Measurements from ENCODE around the gene ILDR2. TPM values are rescaled to one million over a fixed set of nuclear protein-coding genes. Genes with fewer than 3 reads are reported as not detected.

ILDR2 gene
- total RNA-seq, 2 donors from 2014 or later = 1.00 to 1.4 TPM

DNA sequence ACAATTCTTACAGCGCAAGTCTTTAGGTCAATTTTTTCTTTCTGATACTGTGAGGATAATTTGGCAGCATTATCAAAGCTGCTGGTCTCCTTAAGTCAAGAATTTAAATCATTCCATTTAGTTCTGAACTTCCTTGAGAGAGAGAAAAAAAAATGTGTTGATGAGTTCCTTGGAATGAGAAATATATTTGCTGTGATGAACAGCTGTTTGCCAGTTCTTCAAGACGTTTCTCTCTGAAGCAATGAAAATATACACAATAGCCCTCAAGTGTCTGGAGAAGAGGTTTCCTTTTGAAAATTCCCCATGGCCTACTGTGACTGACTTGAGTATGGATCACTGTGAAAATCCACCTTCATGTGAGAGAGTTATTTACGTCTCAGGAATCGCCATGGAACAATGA is 68.3 kb downstream of the ILDR2 start:
- no peaks in the 10 kb centered on the region for H3K27me3 ChIP-seq (ENCODE audit: control insufficient read depth, insufficient read depth, low read length, poor library complexity, severe bottlenecking)
- Mint-ChIP-seq H3K27ac (no peak overlapping the region), H3K27me3 (ENCODE audit: insufficient read depth) (no peaks in the 10 kb centered on the region), H3K9me3 (peaks cover 16% of the 10 kb centered on the region), H3K36me3 (ENCODE audit: low read depth) (peaks cover 4% of the 10 kb centered on the region), H3K4me1 (no peaks in the 10 kb centered on the region), H3K4me3 (no peak overlapping the region)
- TF ChIP-seq, protein P1, sequence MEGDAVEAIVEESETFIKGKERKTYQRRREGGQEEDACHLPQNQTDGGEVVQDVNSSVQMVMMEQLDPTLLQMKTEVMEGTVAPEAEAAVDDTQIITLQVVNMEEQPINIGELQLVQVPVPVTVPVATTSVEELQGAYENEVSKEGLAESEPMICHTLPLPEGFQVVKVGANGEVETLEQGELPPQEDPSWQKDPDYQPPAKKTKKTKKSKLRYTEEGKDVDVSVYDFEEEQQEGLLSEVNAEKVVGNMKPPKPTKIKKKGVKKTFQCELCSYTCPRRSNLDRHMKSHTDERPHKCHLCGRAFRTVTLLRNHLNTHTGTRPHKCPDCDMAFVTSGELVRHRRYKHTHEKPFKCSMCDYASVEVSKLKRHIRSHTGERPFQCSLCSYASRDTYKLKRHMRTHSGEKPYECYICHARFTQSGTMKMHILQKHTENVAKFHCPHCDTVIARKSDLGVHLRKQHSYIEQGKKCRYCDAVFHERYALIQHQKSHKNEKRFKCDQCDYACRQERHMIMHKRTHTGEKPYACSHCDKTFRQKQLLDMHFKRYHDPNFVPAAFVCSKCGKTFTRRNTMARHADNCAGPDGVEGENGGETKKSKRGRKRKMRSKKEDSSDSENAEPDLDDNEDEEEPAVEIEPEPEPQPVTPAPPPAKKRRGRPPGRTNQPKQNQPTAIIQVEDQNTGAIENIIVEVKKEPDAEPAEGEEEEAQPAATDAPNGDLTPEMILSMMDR (conservative IDR thresholded peaks at IDR 0.05) = no peak
- no peaks in the 10 kb centered on the region for H3K36me3 ChIP-seq (ENCODE audit: control insufficient read depth, insufficient read depth, low read length)
- 88 to 100% methylated on average over 3 to 4 of the region's 4 CpGs for WGBS, 2 experiments (ENCODE audit: insufficient coverage in 1 of 2, insufficient read length in 1 of 2)
- no peak overlapping the region for H3K27ac ChIP-seq (ENCODE audit: low read depth, low read length)
- no peaks in the 10 kb centered on the region for H3K4me1 ChIP-seq (ENCODE audit: control insufficient read depth, insufficient read depth, low read length)
- DNase-seq = no peak
- H3K9ac ChIP-seq (ENCODE audit: extremely low read depth, low read length, poor library complexity, severe bottlenecking) = no peak overlapping the region
- peaks cover 16% of the 10 kb centered on the region for H3K9me3 ChIP-seq (ENCODE audit: control insufficient read depth, low read length)
- no peak overlapping the region for H3K4me3 ChIP-seq (ENCODE audit: low read length)

DNA sequence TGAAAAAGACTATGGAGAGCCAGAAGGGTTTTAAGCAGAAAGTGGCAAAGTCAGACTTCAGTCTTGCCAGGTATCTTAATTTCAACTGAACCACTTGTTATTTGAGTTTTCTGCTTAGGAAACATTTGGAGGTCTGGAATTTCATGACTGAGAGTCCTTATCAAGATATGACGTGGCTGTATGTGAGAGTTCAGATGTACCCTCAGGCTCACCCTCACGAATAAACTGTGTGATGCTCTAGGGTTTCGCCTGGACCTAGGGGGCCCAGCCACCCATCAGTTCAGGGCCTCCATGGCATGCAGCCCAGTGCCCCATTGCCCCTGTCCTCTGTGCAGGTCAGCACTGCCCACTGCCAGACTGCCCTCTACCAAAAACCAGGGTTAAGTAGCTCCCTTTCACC is 68.7 kb downstream of the ILDR2 start:
- Histone ChIP-seq H3K9ac (ENCODE audit: extremely low read depth, low read length, poor library complexity, severe bottlenecking) (no peak overlapping the region), H3K27ac (ENCODE audit: low read depth, low read length) (no peak overlapping the region), H3K27me3 (ENCODE audit: control insufficient read depth, insufficient read depth, low read length, poor library complexity, severe bottlenecking) (no peaks in the 10 kb centered on the region), H3K4me3 (ENCODE audit: low read length) (no peak overlapping the region), H3K36me3 (ENCODE audit: control insufficient read depth, insufficient read depth, low read length) (no peaks in the 10 kb centered on the region), H3K4me1 (ENCODE audit: control insufficient read depth, insufficient read depth, low read length) (no peaks in the 10 kb centered on the region), H3K9me3 (ENCODE audit: control insufficient read depth, low read length) (peaks cover 12% of the 10 kb centered on the region)
- TF ChIP-seq, protein P1 (conservative IDR thresholded peaks at IDR 0.05) = no peak
- Mint-ChIP-seq H3K27ac (no peak overlapping the region), H3K4me3 (no peak overlapping the region), H3K36me3 (ENCODE audit: low read depth) (peaks cover under 1% of the 10 kb centered on the region), H3K4me1 (no peaks in the 10 kb centered on the region), H3K9me3 (peaks cover 12% of the 10 kb centered on the region), H3K27me3 (ENCODE audit: insufficient read depth) (no peaks in the 10 kb centered on the region)
- no peak for DNase-seq
- 89 to 100% methylated on average over 3 of the region's 3 CpGs for WGBS, 2 experiments (ENCODE audit: insufficient coverage in 1 of 2, insufficient read length in 1 of 2)

DNA sequence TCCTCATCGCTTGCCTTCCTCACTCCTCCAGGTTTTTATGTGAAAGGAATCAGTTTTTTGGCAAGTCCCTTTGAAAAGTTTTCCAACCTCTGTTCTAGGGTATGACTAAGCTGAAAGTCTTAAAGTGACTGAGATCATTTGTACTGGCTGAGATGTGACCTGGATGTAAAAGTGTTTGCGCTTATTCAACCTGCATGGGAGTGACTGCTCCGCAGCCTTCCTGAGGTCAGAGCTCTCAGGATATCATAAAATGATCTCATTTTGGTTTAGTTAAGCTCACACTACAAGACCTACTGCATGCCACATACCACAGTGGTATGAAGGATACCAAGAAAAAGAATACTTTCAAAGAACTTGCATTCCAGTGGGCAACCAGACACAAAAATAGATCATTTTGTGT is 69.4 kb downstream of the ILDR2 start:
- H3K36me3 ChIP-seq (ENCODE audit: control insufficient read depth, insufficient read depth, low read length) = no peaks in the 10 kb centered on the region
- TF ChIP-seq, protein P1 (conservative IDR thresholded peaks at IDR 0.05) = no peak
- H3K27me3 ChIP-seq (ENCODE audit: control insufficient read depth, insufficient read depth, low read length, poor library complexity, severe bottlenecking) = no peaks in the 10 kb centered on the region
- H3K9me3 Mint-ChIP-seq = peaks cover 5% of the 10 kb centered on the region
- peaks cover 4% of the 10 kb centered on the region for H3K9me3 ChIP-seq (ENCODE audit: control insufficient read depth, low read length)
- no peaks in the 10 kb centered on the region for H3K4me1 Mint-ChIP-seq
- H3K4me3 Mint-ChIP-seq = no peak overlapping the region
- H3K4me3 ChIP-seq (ENCODE audit: low read length) = no peak overlapping the region
- no peaks in the 10 kb centered on the region for H3K36me3 Mint-ChIP-seq (ENCODE audit: low read depth)
- H3K27ac ChIP-seq (ENCODE audit: low read depth, low read length) = no peak overlapping the region
- 94 to 98% methylated on average over 2 to 3 of the region's 3 CpGs for WGBS, 2 experiments (ENCODE audit: insufficient coverage in 1 of 2, insufficient read length in 1 of 2)
- H3K4me1 ChIP-seq (ENCODE audit: control insufficient read depth, insufficient read depth, low read length) = no peaks in the 10 kb centered on the region
- H3K27ac Mint-ChIP-seq = no peak overlapping the region
- no peaks in the 10 kb centered on the region for H3K27me3 Mint-ChIP-seq (ENCODE audit: insufficient read depth)
- no peak for DNase-seq
- H3K9ac ChIP-seq (ENCODE audit: extremely low read depth, low read length, poor library complexity, severe bottlenecking) = no peak overlapping the region
